Suprapubic skin (tissue), 4 donors: ENCODE data around the gene GPR183.

Experiments
- EP300 ChIP-seq: sonication (generic); formaldehyde crosslinking; IDR thresholded peaks from one replicate; pipeline ENCODE4 v1.6.1; 2017; ENCODE audit warnings: antibody characterized with exemption
- POLR2A ChIP-seq, 2 donors: fragments of 450-650 bp; IDR thresholded peaks; one replicate each; pipeline ENCODE4 v1.6.1; 2017; ENCODE audit warnings: antibody characterized with exemption in 2 of 2, mild to moderate bottlenecking in 2 of 2, moderate library complexity in 2 of 2
- POLR2AphosphoS5 ChIP-seq, 3 donors: sonication (generic); formaldehyde crosslinking; IDR thresholded peaks; one replicate each; pipeline ENCODE4 v1.6.1; 2017; ENCODE audit warnings: antibody characterized with exemption in 3 of 3
- TF ChIP-seq, protein P1 (sequence below), 2 donors: fragments of 200-600 bp in 1 of 2; fragments of 450-650 bp in 1 of 2; sonication (generic) in 1 of 2; IDR thresholded peaks; one replicate each; pipeline ENCODE4 v1.5.1; 2016 to 2019; ENCODE audit warnings: antibody characterized with exemption in 2 of 2, mild to moderate bottlenecking in 1 of 2, moderate library complexity in 1 of 2

DNA sequence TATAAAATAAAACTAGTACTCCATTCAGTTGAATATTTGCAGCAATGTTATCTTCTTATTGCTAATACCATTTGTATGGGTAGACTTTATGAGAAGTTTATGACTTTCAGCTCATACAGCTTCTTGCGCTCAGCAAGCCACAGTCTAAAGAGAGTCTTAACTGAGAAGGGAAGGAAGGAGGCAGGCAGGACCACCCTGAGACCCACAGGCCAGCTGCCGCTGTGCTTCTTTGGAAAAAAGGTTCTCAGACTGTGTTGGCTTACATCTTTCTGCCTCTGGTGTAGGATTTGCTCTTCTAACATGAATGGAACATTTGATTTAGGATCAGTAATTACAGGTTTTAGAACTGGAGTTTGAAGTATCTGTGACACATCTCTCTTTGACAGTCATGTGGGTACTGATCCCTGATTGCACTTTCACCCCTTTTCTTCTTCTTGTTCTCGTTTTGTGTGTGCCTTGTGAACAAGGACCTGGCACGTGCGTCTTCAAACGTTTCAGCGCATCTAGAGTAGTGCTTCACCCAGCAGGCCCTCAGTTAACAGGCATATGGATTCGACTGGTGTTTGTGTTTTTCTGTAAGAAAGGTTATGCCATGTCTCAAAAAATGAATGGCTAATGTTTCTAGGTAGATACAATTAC lies 41.9 kb downstream of the GPR183 start:
- TF ChIP-seq EP300 (no peak), POLR2A (IDR thresholded peaks at IDR 0.05) (no peak), POLR2AphosphoS5 (IDR thresholded peaks at IDR 0.05) (no peak)
- TF ChIP-seq, protein P1, sequence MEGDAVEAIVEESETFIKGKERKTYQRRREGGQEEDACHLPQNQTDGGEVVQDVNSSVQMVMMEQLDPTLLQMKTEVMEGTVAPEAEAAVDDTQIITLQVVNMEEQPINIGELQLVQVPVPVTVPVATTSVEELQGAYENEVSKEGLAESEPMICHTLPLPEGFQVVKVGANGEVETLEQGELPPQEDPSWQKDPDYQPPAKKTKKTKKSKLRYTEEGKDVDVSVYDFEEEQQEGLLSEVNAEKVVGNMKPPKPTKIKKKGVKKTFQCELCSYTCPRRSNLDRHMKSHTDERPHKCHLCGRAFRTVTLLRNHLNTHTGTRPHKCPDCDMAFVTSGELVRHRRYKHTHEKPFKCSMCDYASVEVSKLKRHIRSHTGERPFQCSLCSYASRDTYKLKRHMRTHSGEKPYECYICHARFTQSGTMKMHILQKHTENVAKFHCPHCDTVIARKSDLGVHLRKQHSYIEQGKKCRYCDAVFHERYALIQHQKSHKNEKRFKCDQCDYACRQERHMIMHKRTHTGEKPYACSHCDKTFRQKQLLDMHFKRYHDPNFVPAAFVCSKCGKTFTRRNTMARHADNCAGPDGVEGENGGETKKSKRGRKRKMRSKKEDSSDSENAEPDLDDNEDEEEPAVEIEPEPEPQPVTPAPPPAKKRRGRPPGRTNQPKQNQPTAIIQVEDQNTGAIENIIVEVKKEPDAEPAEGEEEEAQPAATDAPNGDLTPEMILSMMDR (IDR thresholded peaks at IDR 0.05), result no peak
